Activated CD4-positive, alpha-beta T cell treated with anti-CD3 and anti-CD28 coated beads for 36 hours (primary cell): ENCODE results near the gene EEFSEC. TPM values are rescaled to one million over a fixed set of nuclear protein-coding genes. Genes with fewer than 3 reads are reported as not detected.
A peak's percentile ranks its signal among the peaks of the same experiment; 100 is the strongest.
"Not testable (repeated sequence)": the region's sequence is repeated elsewhere in the genome, so short reads cannot be mapped to it uniquely, and the experiment has no call there.

Experiments
- ATAC-seq: fragments of 200-7000 bp; cut with Tn5 transposase; one replicate; pipeline ENCODE4 v1.10.0; 2021; ENCODE audit warnings: mild to moderate bottlenecking, moderate library complexity
- CTCF ChIA-PET: fragments of 350-600 bp; sonication (Branson Sonifier 250); formaldehyde crosslinking; loops from one replicate; lab custom pipeline; 2021; ENCODE audit warnings: antibody characterized with exemption; lab: Charles Lee
- POLR2A ChIA-PET: fragments of 350-600 bp; sonication (Branson Sonifier 250); formaldehyde crosslinking; loops from one replicate; lab custom pipeline; 2021; ENCODE audit warnings: antibody characterized with exemption, inconsistent platforms; lab: Charles Lee
- DNase-seq: peaks from one replicate; pipeline ENCODE4 v3.0.0-alpha.2; 2020
- H3K27ac Mint-ChIP-seq: one replicate; pipeline ENCODE4 v1.8.0; 2021; ENCODE audit warnings: mixed read lengths
- H3K27me3 Mint-ChIP-seq: one replicate; pipeline ENCODE4 v1.8.0; 2021; ENCODE audit warnings: mixed read lengths
- H3K36me3 Mint-ChIP-seq: one replicate; pipeline ENCODE4 v1.8.0; 2021; ENCODE audit warnings: low read depth, mixed read lengths
- H3K4me1 Mint-ChIP-seq: one replicate; pipeline ENCODE4 v1.8.0; 2021; ENCODE audit warnings: mixed read lengths
- H3K4me3 Mint-ChIP-seq: one replicate; pipeline ENCODE4 v1.8.0; 2021; ENCODE audit warnings: mild to moderate bottlenecking, moderate library complexity, mixed read lengths
- H3K9me3 Mint-ChIP-seq: one replicate; pipeline ENCODE4 v1.8.0; 2021; ENCODE audit warnings: low read depth, mixed read lengths
- intact Hi-C, 2 experiments: fragments of 100-400 bp; cut with DNase I in 1 of 2; cut with micrococcal nuclease in 1 of 2; formaldehyde crosslinking; loops; one replicate each; pipeline versions ENCODE4 v1.14.2 to v1.15.1; 2022 to 2024; cut with DNase I, micrococcal nuclease
- total RNA-seq, 2 experiments: library from RNA; stranded (reverse); gene quantifications; one replicate each; pipeline ENCODE4 v1.2.3, GENCODE V29; 2021

The EEFSEC gene
- total RNA-seq, 2 experiments from 2014 or later = 19.6 to 20.7 TPM

- POLR2A ChIA-PET = interaction anchor here (0.6 kb wide), 1 partner anchor 17 kb away, joined by 4 read pairs; no protein-coding TSS in a partner anchor
- Mint-ChIP-seq H3K36me3 (peaks cover 32% of the 10 kb centered on the region), H3K27ac (peak overlapping the region; percentile 85), H3K4me3 (peak overlapping the region; percentile 80), H3K4me1 (peaks cover 25% of the 10 kb centered on the region)
- H3K9me3 Mint-ChIP-seq, DNase-seq, ATAC-seq, H3K27me3 Mint-ChIP-seq: not testable (repeated sequence)
- intact Hi-C loops = loop anchor here (5.0 kb wide), 2 partner anchors 42 to 102 kb away; partner anchors contain the start of gene SEC61A1 (in 1 of the 2)
- CTCF ChIA-PET = interaction anchor here (0.6 to 1.1 kb wide), 3 partner anchors 31 to 175 kb away, joined by 3 to 5 read pairs (median 3); partner anchors contain the start of gene RUVBL1
These were observed 1.1 kb downstream of the EEFSEC start for GRCh38 chr3:128154354-128154753.

GRCh38 chr3:128155616-128156360 is 2.5 kb downstream of the EEFSEC start:
- Mint-ChIP-seq H3K4me3 (no peak overlapping the region), H3K9me3 (peaks cover 3% of the 10 kb centered on the region), H3K4me1 (peaks cover 28% of the 10 kb centered on the region), H3K27me3 (no peaks in the 10 kb centered on the region), H3K27ac (no peak overlapping the region), H3K36me3 (peaks cover 36% of the 10 kb centered on the region)
- DNase-seq (no peak), ATAC-seq (no peak)
- intact Hi-C loops = no loop called here
- POLR2A ChIA-PET = no interaction called here
- CTCF ChIA-PET = interaction anchor here (1.1 kb wide), 1 partner anchor 53 kb away, joined by 3 read pairs; no protein-coding TSS in a partner anchor

- DNase-seq = no peak
- no peaks in the 10 kb centered on the region for H3K9me3 Mint-ChIP-seq
- POLR2A ChIA-PET = interaction anchor here (0.8 kb wide), 1 partner anchor 1354 kb away, joined by 3 read pairs; no protein-coding TSS in a partner anchor
- H3K4me1 Mint-ChIP-seq = peaks cover 17% of the 10 kb centered on the region
- intact Hi-C loops = no loop called here
- CTCF ChIA-PET = no interaction called here
- H3K27ac Mint-ChIP-seq = no peak overlapping the region
- H3K4me3 Mint-ChIP-seq = no peak overlapping the region
- no peaks in the 10 kb centered on the region for H3K27me3 Mint-ChIP-seq
- no peak for ATAC-seq
- peaks cover 37% of the 10 kb centered on the region for H3K36me3 Mint-ChIP-seq
These were observed 7.4 kb downstream of the EEFSEC start for GRCh38 chr3:128160661-128161060.

- H3K9me3 Mint-ChIP-seq = no peaks in the 10 kb centered on the region
- peaks cover 15% of the 10 kb centered on the region for H3K36me3 Mint-ChIP-seq
- H3K27me3 Mint-ChIP-seq = no peaks in the 10 kb centered on the region
- H3K4me3 Mint-ChIP-seq = no peak overlapping the region
- CTCF ChIA-PET = no interaction called here
- POLR2A ChIA-PET = no interaction called here
- no peak for DNase-seq
- intact Hi-C loops = no loop called here
- no peak overlapping the region for H3K27ac Mint-ChIP-seq
- ATAC-seq = no peak
- H3K4me1 Mint-ChIP-seq = peaks cover 13% of the 10 kb centered on the region
These were observed 10.2 kb downstream of the EEFSEC start for GRCh38 chr3:128163432-128163831.

- ChIA-PET CTCF (no interaction called here), POLR2A (no interaction called here)
- H3K9me3 Mint-ChIP-seq = no peaks in the 10 kb centered on the region
- peaks cover 5% of the 10 kb centered on the region for H3K36me3 Mint-ChIP-seq
- ATAC-seq (no peak), DNase-seq (no peak)
- intact Hi-C loops = no loop called here
- H3K4me1 Mint-ChIP-seq = peaks cover 13% of the 10 kb centered on the region
- H3K27me3 Mint-ChIP-seq = no peaks in the 10 kb centered on the region
- H3K27ac Mint-ChIP-seq = no peak overlapping the region
- no peak overlapping the region for H3K4me3 Mint-ChIP-seq
These were observed 13.7 kb downstream of the EEFSEC start for GRCh38 chr3:128166971-128167453.

GRCh38 chr3:128167646-128167972 is 14.3 kb downstream of the EEFSEC start:
- DNase-seq = no peak
- no peak overlapping the region for H3K4me3 Mint-ChIP-seq
- intact Hi-C loops = no loop called here
- H3K27ac Mint-ChIP-seq = no peak overlapping the region
- H3K27me3 Mint-ChIP-seq = no peaks in the 10 kb centered on the region
- ChIA-PET CTCF (no interaction called here), POLR2A (no interaction called here)
- H3K9me3 Mint-ChIP-seq = no peaks in the 10 kb centered on the region
- ATAC-seq = no peak
- peaks cover 13% of the 10 kb centered on the region for H3K4me1 Mint-ChIP-seq
- peaks cover 4% of the 10 kb centered on the region for H3K36me3 Mint-ChIP-seq

GRCh38 chr3:128167973-128168674 is 14.8 kb downstream of the EEFSEC start:
- Mint-ChIP-seq H3K36me3 (peaks cover 4% of the 10 kb centered on the region), H3K4me1 (peaks cover 15% of the 10 kb centered on the region), H3K4me3 (no peak overlapping the region), H3K9me3 (no peaks in the 10 kb centered on the region), H3K27me3 (no peaks in the 10 kb centered on the region), H3K27ac (no peak overlapping the region)
- POLR2A ChIA-PET = no interaction called here
- CTCF ChIA-PET = no interaction called here
- intact Hi-C loops = no loop called here
- DNase-seq (no peak), ATAC-seq (no peak)

GRCh38 chr3:128168836-128169235 is 15.6 kb downstream of the EEFSEC start:
- Mint-ChIP-seq H3K4me3 (no peak overlapping the region), H3K9me3 (no peaks in the 10 kb centered on the region), H3K27ac (no peak overlapping the region), H3K36me3 (peaks cover 4% of the 10 kb centered on the region), H3K4me1 (peaks cover 16% of the 10 kb centered on the region), H3K27me3 (no peaks in the 10 kb centered on the region)
- DNase-seq = no peak
- ChIA-PET CTCF (no interaction called here), POLR2A (no interaction called here)
- no peak for ATAC-seq
- intact Hi-C loops = no loop called here

- CTCF ChIA-PET = interaction anchor here (0.8 kb wide), 1 partner anchor 40 kb away, joined by 3 read pairs; no protein-coding TSS in a partner anchor
These were observed 17.7 kb downstream of the EEFSEC start for GRCh38 chr3:128170866-128171516.

GRCh38 chr3:128173200-128173599 is 19.9 kb downstream of the EEFSEC start:
- DNase-seq (no peak), ATAC-seq (no peak)
- POLR2A ChIA-PET = no interaction called here
- H3K27me3 Mint-ChIP-seq = no peaks in the 10 kb centered on the region
- H3K27ac Mint-ChIP-seq = no peak overlapping the region
- peaks cover 2% of the 10 kb centered on the region for H3K36me3 Mint-ChIP-seq
- CTCF ChIA-PET = no interaction called here
- no peak overlapping the region for H3K4me3 Mint-ChIP-seq
- H3K4me1 Mint-ChIP-seq = peaks cover 30% of the 10 kb centered on the region
- intact Hi-C loops = loop anchor here in 1 of 2 experiments (5.0 kb wide), 1 partner anchor 139 kb away; no protein-coding TSS in a partner anchor
- H3K9me3 Mint-ChIP-seq = no peaks in the 10 kb centered on the region

More at GRCh38 chr3:128170866-128171516, 17.7 kb downstream of the EEFSEC start:
- DNase-seq (peak; percentile 18), ATAC-seq (peak; percentile 30)
- Mint-ChIP-seq H3K4me3 (no peak overlapping the region), H3K4me1 (peaks cover 25% of the 10 kb centered on the region), H3K27ac (no peak overlapping the region), H3K36me3 (peaks cover 2% of the 10 kb centered on the region), H3K27me3 (no peaks in the 10 kb centered on the region), H3K9me3 (no peaks in the 10 kb centered on the region)
- intact Hi-C loops = loop anchor here in 1 of 2 experiments (5.0 kb wide), 1 partner anchor 141 kb away; no protein-coding TSS in a partner anchor
- POLR2A ChIA-PET = interaction anchor here (0.5 to 0.7 kb wide), 2 partner anchors 17 to 113 kb away, joined by 3 to 4 read pairs; no protein-coding TSS in a partner anchor

GRCh38 chr3:128173849-128174248 is 20.6 kb downstream of the EEFSEC start:
- ATAC-seq (no peak), DNase-seq (no peak)
- ChIA-PET POLR2A (no interaction called here), CTCF (no interaction called here)
- Mint-ChIP-seq H3K36me3 (peaks cover 2% of the 10 kb centered on the region), H3K4me1 (peaks cover 28% of the 10 kb centered on the region), H3K27me3 (no peaks in the 10 kb centered on the region), H3K9me3 (no peaks in the 10 kb centered on the region), H3K27ac (no peak overlapping the region), H3K4me3 (no peak overlapping the region)
- intact Hi-C loops = loop anchor here in 1 of 2 experiments (5.0 kb wide), 1 partner anchor 138 kb away; no protein-coding TSS in a partner anchor
